ENCODE measurements around the gene CIC. TPM values are rescaled to one million over a fixed set of nuclear protein-coding genes. Genes with fewer than 3 reads are reported as not detected.

The CIC gene
- polyA plus RNA-seq, 2 of the 4 experiments (the other 2 are of a cell fraction), result 7.2 to 56.4 TPM

GRCh38 chr19:42224940-42225717, 43.9 kb upstream of the CIC start (continued):
- TF ChIP-seq, protein P1, sequence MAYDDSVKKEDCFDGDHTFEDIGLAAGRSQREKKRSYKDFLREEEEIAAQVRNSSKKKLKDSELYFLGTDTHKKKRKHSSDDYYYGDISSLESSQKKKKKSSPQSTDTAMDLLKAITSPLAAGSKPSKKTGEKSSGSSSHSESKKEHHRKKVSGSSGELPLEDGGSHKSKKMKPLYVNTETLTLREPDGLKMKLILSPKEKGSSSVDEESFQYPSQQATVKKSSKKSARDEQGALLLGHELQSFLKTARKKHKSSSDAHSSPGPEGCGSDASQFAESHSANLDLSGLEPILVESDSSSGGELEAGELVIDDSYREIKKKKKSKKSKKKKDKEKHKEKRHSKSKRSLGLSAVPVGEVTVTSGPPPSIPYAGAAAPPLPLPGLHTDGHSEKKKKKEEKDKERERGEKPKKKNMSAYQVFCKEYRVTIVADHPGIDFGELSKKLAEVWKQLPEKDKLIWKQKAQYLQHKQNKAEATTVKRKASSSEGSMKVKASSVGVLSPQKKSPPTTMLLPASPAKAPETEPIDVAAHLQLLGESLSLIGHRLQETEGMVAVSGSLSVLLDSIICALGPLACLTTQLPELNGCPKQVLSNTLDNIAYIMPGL (CRISPR knock-in tag; IDR thresholded peaks at IDR 0.05; ENCODE audit: borderline replicate concordance), result no peak

- ChIA-PET CTCF (interaction anchor here (0.6 to 12.7 kb wide), 14 partner anchors 9 to 175 kb away, joined by 3 to 185 read pairs (median 4); partner anchors contain the start of gene GSK3A), POLR2A (interaction anchor here (1.9 kb wide), 1 partner anchor 17 kb away, joined by 4 read pairs; no protein-coding TSS in a partner anchor)
- DNase-seq (ENCODE audit: low read depth in 1 of 2, low spot score in 1 of 2) (no peak), ATAC-seq (no peak), FAIRE-seq (no peak)
- no peak overlapping the region for H3K4me2 ChIP-seq
- H3K4me3 ChIP-seq, result no peak overlapping the region
- no peak overlapping the region for H3K27ac ChIP-seq
- WGBS (ENCODE audit: missing lambda C conversion rate), result 95% methylated on average over 33 of the region's 33 CpGs
- H3K9me3 ChIP-seq, result no peaks in the 10 kb centered on the region
- TF ChIP-seq, protein P2, sequence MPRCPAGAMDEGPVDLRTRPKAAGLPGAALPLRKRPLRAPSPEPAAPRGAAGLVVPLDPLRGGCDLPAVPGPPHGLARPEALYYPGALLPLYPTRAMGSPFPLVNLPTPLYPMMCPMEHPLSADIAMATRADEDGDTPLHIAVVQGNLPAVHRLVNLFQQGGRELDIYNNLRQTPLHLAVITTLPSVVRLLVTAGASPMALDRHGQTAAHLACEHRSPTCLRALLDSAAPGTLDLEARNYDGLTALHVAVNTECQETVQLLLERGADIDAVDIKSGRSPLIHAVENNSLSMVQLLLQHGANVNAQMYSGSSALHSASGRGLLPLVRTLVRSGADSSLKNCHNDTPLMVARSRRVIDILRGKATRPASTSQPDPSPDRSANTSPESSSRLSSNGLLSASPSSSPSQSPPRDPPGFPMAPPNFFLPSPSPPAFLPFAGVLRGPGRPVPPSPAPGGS (IDR thresholded peaks at IDR 0.05), result no peak
- TF ChIP-seq CHD2 (IDR thresholded peaks at IDR 0.05; ENCODE audit: low read length, partially characterized antibody), result no peak
- no peak for TF ChIP-seq RNF2 (IDR thresholded peaks at IDR 0.05; ENCODE audit: borderline replicate concordance, low read depth)
- TF ChIP-seq MAZ (IDR thresholded peaks at IDR 0.05; ENCODE audit: borderline replicate concordance, low read depth, low read length), result no peak
- TF ChIP-seq EP300 (IDR thresholded peaks at IDR 0.05), result no peak
- no peak for TF ChIP-seq RCOR1 (IDR thresholded peaks at IDR 0.05; ENCODE audit: low read depth, low read length)
- TF ChIP-seq ZFP36 (IDR thresholded peaks at IDR 0.05; ENCODE audit: borderline replicate concordance, partially characterized antibody), result no peak
- TF ChIP-seq ZNF302 (CRISPR knock-in tag; IDR thresholded peaks at IDR 0.05), result no peak
- no peak for TF ChIP-seq SMC3 (IDR thresholded peaks at IDR 0.05)
- TF ChIP-seq PHF8 (IDR thresholded peaks at IDR 0.05; ENCODE audit: borderline replicate concordance, low read depth), result no peak
- TF ChIP-seq ESRRA (IDR thresholded peaks at IDR 0.05; ENCODE audit: borderline replicate concordance, low read length), result no peak
- TF ChIP-seq NPAS2 (CRISPR knock-in tag; IDR thresholded peaks at IDR 0.05; ENCODE audit: borderline replicate concordance), result no peak
- peaks cover 21% of the 10 kb centered on the region for H3K4me1 ChIP-seq
Measured at GRCh38 chr19:42225718-42226292, 43.2 kb upstream of the CIC start.

GRCh38 chr19:42226886-42227285, 42.2 kb upstream of the CIC start:
- DNase-seq (ENCODE audit: low read depth in 1 of 2, low spot score in 1 of 2), result no peak
- Histone ChIP-seq H3K27ac (no peak overlapping the region), H3K9me3 (no peaks in the 10 kb centered on the region), H3K4me2 (no peak overlapping the region), H3K4me3 (no peak overlapping the region), H3K4me1 (peaks cover 11% of the 10 kb centered on the region; the same call in 2 of the 3 replicates)
- no peak for FAIRE-seq
- ChIA-PET POLR2A (interaction anchor here (1.0 to 1.9 kb wide), 2 partner anchors 13 to 16 kb away, joined by 3 to 4 read pairs; no protein-coding TSS in a partner anchor), CTCF (interaction anchor here (1.0 to 12.7 kb wide), 8 partner anchors 13 to 118 kb away, joined by 3 to 185 read pairs (median 6); partner anchors contain the start of gene GSK3A)
- 93% methylated on average over 1 of the region's 1 CpG for WGBS (ENCODE audit: missing lambda C conversion rate)
- TF ChIP-seq EP300 (IDR thresholded peaks at IDR 0.05) (no peak), MAFK (IDR thresholded peaks at IDR 0.05; ENCODE audit: partially characterized antibody) (no peak), ESRRA (IDR thresholded peaks at IDR 0.05; ENCODE audit: borderline replicate concordance, low read length) (no peak), KDM1A (IDR thresholded peaks at IDR 0.05; ENCODE audit: low read depth) (no peak)
- TF ChIP-seq, protein P3, sequence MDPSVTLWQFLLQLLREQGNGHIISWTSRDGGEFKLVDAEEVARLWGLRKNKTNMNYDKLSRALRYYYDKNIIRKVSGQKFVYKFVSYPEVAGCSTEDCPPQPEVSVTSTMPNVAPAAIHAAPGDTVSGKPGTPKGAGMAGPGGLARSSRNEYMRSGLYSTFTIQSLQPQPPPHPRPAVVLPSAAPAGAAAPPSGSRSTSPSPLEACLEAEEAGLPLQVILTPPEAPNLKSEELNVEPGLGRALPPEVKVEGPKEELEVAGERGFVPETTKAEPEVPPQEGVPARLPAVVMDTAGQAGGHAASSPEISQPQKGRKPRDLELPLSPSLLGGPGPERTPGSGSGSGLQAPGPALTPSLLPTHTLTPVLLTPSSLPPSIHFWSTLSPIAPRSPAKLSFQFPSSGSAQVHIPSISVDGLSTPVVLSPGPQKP (IDR thresholded peaks at IDR 0.05; ENCODE audit: low read depth, low read length), result no peak
- peak; percentile 4 to 10; a peak in 2 of 6 replicates for ATAC-seq

Data from A549 (cell line).